Measurements from ENCODE around the gene RPS16. TPM values are rescaled to one million over a fixed set of nuclear protein-coding genes. Genes with fewer than 3 reads are reported as not detected.

Gene RPS16
- total RNA-seq, 4 donors from 2014 or later, result 1,086 to 2,005 (median 1,454) TPM

GRCh38 chr19:39432677-39433025 lies 3.1 kb downstream of the RPS16 start:
- TF ChIP-seq, protein P1, sequence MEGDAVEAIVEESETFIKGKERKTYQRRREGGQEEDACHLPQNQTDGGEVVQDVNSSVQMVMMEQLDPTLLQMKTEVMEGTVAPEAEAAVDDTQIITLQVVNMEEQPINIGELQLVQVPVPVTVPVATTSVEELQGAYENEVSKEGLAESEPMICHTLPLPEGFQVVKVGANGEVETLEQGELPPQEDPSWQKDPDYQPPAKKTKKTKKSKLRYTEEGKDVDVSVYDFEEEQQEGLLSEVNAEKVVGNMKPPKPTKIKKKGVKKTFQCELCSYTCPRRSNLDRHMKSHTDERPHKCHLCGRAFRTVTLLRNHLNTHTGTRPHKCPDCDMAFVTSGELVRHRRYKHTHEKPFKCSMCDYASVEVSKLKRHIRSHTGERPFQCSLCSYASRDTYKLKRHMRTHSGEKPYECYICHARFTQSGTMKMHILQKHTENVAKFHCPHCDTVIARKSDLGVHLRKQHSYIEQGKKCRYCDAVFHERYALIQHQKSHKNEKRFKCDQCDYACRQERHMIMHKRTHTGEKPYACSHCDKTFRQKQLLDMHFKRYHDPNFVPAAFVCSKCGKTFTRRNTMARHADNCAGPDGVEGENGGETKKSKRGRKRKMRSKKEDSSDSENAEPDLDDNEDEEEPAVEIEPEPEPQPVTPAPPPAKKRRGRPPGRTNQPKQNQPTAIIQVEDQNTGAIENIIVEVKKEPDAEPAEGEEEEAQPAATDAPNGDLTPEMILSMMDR (IDR thresholded peaks at IDR 0.05; ENCODE audit: low read depth), result no peak

- TF ChIP-seq, protein P1 (IDR thresholded peaks at IDR 0.05; ENCODE audit: low read depth), result no peak
These were observed 4.8 kb downstream of the RPS16 start for GRCh38 chr19:39430675-39431593.

DNA sequence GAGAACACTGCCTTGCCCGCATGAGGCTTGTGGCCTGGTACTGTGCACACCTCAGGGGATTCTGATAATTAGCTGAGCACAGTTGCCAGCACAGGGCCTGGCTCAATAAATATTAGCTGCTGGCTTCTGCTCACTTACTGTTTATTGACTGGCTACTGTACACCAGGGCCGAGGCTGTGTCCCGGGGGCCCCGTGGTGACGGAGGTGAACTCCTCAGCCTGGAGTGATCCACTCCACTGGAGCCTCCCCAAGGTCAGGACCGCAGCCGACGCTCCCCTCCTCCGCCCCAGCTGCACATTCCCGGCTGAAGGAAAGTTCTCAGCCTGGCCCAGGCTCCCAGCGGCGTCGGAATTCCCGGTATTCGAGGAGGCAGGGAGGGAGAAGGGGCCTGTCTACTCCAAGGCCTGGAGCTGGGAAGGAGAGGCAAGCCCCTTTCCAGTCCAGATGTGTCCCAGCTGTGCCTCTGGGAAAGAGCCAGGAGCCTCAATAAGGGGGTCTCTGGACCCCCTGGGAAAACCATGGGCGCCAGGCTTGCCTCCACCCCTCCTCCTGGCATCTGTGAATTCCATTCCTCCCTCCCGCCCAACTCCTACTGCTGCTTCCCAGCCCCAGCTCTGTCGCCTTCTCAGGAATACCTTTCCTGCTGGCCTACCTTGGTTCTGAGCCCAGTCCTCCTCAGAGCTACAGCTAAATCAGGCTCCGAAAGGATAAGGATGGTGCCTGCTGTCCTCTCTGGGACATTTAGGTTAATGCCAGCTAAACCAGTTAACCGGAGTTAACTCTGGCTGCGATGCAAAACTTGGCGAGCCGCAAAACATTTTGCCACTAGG lies 7.3 kb downstream of the RPS16 start:
- TF ChIP-seq, protein P1 (IDR thresholded peaks at IDR 0.05; ENCODE audit: low read depth), result no peak

GRCh38 chr19:39427707-39428106 lies 8.0 kb downstream of the RPS16 start:
- TF ChIP-seq, protein P1 (IDR thresholded peaks at IDR 0.05; ENCODE audit: low read depth), result no peak

GRCh38 chr19:39426170-39426569 lies 9.6 kb downstream of the RPS16 start:
- TF ChIP-seq, protein P1 (IDR thresholded peaks at IDR 0.05; ENCODE audit: low read depth), result no peak

DNA sequence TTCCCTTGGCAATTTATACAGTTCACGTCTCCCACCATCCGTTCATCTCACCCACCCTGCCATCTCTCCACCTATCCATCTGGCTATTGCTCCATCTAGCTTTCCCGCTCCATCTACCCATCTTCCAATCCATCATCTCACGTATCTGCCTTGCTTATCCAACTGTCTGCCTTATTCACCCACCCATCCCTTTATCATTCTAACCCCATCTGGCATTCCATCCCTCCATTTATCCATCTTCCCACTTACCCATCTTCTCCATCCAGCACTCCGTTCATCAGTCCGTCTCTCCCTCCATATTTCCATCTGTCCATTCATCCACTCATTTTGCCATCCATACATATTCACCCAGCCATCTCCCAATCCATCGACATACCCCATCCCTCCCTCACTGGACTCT lies 10.0 kb downstream of the RPS16 start:
- TF ChIP-seq, protein P1 (IDR thresholded peaks at IDR 0.05; ENCODE audit: low read depth), result no peak

GRCh38 chr19:39424934-39425333 lies 10.8 kb downstream of the RPS16 start:
- TF ChIP-seq, protein P1 (IDR thresholded peaks at IDR 0.05; ENCODE audit: low read depth), result no peak
